Breast epithelium (tissue), 3 donors: ENCODE measurements around the gene ANK2.

Experiments used
- POLR2A ChIP-seq: fragments of 450-650 bp; IDR thresholded peaks from one replicate; pipeline ENCODE4 v1.6.1; 2016; ENCODE audit warnings: antibody characterized with exemption, mild to moderate bottlenecking, moderate library complexity
- TF ChIP-seq, protein P1 (sequence below), 3 donors: fragments of 450-650 bp; IDR thresholded peaks; one replicate each; pipeline ENCODE4 v1.5.1; 2016 to 2017; ENCODE audit warnings: antibody characterized with exemption in 3 of 3, mild to moderate bottlenecking in 3 of 3, moderate library complexity in 3 of 3

DNA sequence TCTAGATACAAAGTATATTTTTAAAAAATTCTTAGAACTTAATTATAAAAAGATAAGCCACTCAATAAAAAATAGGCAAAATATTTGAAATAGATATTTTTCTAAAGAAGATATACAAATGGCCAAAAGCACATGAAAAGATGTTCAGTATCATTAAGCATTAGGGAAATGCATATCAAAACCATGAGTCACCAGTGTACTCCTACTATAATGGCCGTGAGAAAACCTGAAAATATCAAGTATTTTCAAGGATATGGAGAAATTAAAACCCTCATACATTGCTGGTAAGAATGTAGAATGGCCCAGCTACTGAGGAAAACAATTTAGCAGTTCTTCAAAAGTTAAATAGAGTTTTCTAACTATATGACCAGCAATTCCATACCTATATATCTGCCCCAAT, 374.2 kb downstream of the ANK2 start:
- TF ChIP-seq, protein P1, sequence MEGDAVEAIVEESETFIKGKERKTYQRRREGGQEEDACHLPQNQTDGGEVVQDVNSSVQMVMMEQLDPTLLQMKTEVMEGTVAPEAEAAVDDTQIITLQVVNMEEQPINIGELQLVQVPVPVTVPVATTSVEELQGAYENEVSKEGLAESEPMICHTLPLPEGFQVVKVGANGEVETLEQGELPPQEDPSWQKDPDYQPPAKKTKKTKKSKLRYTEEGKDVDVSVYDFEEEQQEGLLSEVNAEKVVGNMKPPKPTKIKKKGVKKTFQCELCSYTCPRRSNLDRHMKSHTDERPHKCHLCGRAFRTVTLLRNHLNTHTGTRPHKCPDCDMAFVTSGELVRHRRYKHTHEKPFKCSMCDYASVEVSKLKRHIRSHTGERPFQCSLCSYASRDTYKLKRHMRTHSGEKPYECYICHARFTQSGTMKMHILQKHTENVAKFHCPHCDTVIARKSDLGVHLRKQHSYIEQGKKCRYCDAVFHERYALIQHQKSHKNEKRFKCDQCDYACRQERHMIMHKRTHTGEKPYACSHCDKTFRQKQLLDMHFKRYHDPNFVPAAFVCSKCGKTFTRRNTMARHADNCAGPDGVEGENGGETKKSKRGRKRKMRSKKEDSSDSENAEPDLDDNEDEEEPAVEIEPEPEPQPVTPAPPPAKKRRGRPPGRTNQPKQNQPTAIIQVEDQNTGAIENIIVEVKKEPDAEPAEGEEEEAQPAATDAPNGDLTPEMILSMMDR (IDR thresholded peaks at IDR 0.05) = no peak
- TF ChIP-seq POLR2A = no peak
